ENCODE data around the gene HLA-DQB1.

Gene HLA-DQB1

GRCh38 chr6:32624565-32624964 is 41.9 kb downstream of the HLA-DQB1 start:
- no peak for DNase-seq

GRCh38 chr6:32623693-32624092 is 42.8 kb downstream of the HLA-DQB1 start:
- DNase-seq = no peak

GRCh38 chr6:32622545-32623401 is 43.7 kb downstream of the HLA-DQB1 start:
- no peak for DNase-seq

- no peak for DNase-seq
These were observed 45.1 kb downstream of the HLA-DQB1 start for GRCh38 chr6:32621372-32621771.

- no peak for DNase-seq
These were observed 48.7 kb downstream of the HLA-DQB1 start for GRCh38 chr6:32617751-32618150.

GRCh38 chr6:32615885-32616532 is 50.4 kb downstream of the HLA-DQB1 start:
- DNase-seq = no peak

GRCh38 chr6:32614366-32615081 is 51.9 kb downstream of the HLA-DQB1 start:
- DNase-seq = no peak

GRCh38 chr6:32613475-32613874 is 53.0 kb downstream of the HLA-DQB1 start:
- no peak for DNase-seq

- DNase-seq = no peak
These were observed 55.7 kb downstream of the HLA-DQB1 start for GRCh38 chr6:32610682-32611296.

GRCh38 chr6:32609731-32610640 is 56.5 kb downstream of the HLA-DQB1 start:
- DNase-seq = peak; percentile 97

Measured in eye (tissue), 1 donor.